Mesangial cell (primary cell): ENCODE measurements around the gene CD14. TPM values are rescaled to one million over a fixed set of nuclear protein-coding genes. Genes with fewer than 3 reads are reported as not detected.

Source experiments
- total RNA-seq: library from RNA; depleted of rRNA; stranded (reverse); fragments of >200 nt; gene quantifications from 2 replicates; pipeline ENCODE4 v1.2.3, GENCODE V29; 2015

Gene CD14
- total RNA-seq, result 1.3 TPM in 1 of 2 replicates, not detected in the other

DNA sequence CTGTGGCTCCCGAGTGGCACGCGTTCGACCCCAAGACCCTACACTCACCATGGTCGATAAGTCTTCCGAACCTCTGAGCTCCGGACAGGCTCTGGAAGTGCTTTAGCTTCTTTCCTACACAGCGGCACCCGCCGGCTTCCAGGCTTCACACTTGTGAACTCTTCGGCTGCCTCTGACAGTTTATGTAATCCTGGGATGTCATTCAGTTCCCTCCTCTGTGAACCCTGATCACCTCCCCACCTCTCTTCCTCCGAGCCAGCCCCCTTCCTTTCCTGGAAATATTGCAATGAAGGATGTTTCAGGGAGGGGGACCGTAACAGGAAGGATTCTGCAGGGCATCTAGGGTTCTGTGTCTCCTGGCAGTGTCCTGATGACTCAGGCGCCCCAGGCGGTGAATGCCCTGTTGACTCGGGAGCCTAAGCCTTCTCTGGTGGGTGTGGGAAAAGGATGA, at the start of gene CD14:
CD14 (minus strand) TSS at position 155 of the 451 bp plus-strand sequence; CDS start at position 51, 104 bp downstream.

DNA sequence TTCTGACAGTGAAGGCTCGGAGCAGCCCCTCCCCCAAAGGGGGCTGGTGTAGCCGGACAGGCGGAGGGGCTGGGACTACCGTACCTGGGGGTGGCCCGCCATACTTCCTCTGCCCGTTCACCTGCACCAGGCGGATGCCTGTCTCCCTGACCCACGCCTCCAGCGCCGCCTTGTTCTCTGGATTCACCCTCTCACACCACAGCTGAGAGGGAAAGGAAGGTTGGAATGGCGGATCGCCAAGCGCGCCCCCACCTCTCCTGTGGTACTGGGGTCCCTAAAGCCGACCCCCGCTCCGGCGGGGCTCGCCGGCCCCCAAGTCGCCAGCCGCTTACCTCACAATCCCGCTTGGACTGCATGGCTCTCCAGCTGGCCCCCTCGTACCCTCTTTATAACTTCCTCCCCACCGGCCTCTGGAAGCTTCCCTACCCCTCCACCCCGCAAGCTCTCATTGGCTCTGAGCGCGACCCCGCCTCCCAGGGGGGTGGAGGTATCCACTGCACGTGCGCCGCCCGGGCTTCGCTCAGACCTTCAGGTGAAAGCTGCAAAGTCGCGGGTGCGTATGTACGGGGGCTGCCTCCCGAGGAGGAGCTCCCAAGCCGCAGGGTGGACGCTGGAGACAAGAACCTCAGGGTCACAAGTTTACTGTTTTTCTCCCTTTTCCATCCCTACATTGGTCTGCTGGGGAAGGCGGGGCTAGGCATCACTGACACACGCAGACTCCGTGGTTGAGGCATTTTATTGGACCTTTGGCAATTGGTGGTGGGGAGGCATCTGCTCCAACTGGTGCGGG, 40.4 kb upstream of the CD14 start, which contains the start of gene DND1:
DND1 (minus strand) TSS at position 390 of the 790 bp plus-strand sequence; CDS start at position 356, 34 bp downstream.

DNA sequence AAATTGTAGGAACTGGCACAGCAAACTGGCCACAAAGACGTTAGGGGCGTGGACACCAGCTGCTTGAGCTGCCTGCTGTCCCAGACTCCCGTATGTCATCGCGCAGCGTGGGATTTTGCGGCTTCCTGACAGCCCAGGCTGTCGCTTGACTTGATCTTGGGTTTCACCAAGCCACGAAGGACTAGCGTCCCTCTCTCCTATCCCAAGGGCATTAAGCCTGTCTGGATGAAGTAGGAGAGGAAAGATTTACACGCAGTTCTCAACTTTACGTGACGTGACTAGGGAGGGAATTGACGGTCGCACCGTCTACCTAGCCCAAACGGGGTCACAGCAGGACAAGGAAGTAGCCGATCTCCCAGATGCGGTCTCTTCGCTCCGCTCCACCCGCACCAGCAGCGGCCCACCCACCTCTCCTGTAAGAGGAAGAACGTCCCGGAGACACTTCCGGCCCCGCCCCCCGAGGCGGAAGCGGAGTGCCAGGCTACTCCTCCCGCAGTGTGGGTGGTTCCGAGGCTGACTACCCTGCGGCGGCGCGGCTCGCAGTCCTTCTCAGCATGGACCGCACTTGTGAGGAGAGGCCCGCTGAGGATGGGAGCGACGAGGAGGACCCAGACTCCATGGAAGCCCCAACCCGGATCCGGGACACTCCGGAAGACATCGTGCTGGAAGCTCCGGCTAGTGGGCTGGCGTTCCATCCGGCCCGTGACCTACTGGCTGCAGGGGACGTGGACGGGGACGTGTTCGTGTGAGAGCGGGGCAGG, 31.6 kb upstream of the CD14 start, which contains the start of gene WDR55:
WDR55 (plus strand) TSS at position 546 of the 761 bp plus-strand sequence; CDS start at position 555, 9 bp downstream.

DNA sequence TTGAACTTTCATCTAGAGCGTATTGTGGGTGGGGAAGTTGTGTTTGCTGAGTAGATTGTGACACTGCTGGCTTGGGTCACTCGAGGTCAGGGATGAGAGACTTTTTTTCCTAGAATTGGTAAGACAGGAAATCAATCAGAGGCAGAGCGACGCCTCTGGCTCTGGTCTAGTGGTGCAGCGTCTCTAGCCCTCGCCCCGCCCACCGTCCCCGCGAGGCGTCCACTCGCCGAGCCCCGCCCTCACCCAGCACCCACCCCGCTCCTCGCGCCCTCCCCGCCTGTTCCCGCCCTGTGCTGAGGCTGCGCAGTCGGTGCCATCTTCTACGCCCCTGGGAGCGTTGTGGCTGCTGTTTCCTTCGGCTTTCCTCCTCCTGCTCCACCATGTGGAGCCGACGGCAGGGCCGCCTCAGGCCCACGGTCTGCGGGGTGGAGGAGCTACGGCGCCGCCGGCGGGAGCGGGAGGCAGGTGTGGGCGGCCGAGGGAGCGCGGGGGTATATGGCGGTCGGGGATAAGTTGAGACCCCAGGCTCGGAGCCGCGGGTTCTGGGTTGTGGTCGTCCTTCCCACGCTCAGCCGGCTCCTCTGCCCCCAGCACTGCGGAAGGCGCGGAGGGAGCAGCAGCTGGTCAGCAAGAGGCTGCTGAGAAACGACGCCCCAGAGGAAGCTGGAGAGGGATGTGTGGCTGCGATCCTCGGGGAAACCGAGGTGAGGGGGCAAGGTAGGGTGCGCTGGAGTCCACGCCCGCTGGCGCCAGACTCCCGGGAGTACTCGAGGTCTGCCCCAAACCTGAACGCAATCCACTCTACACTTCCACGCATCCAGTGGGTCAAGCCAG, 6.4 kb upstream of the CD14 start, which contains the start of gene TMCO6:
TMCO6 (plus strand) TSS at position 304 of the 834 bp plus-strand sequence; CDS start at position 381, 77 bp downstream.

Other genes with a start within 250 kb of the CD14 start
- 32.4 and 41.5 TPM in 2 replicates for gene ANKHD1, start 231.3 kb downstream of the CD14 start, total RNA-seq
- gene EIF4EBP3, start 85.5 kb downstream of the CD14 start, total RNA-seq, result 0.98 and 6.3 TPM in 2 replicates
- 31.4 and 35.8 TPM in 2 replicates for gene SRA1, start 75.7 kb downstream of the CD14 start, total RNA-seq
- 8.8 and 22.8 TPM in 2 replicates for gene APBB3, start 68.6 kb downstream of the CD14 start, total RNA-seq
- 53.8 and 57.8 TPM in 2 replicates for gene SLC35A4, start 68.3 kb downstream of the CD14 start, total RNA-seq
- gene TMCO6, start 6.3 kb upstream of the CD14 start, total RNA-seq, result 15.2 and 17.6 TPM in 2 replicates
- 49.5 and 63.3 TPM in 2 replicates for gene NDUFA2, start 14.5 kb upstream of the CD14 start, total RNA-seq
- gene IK, start 14.7 kb upstream of the CD14 start, total RNA-seq, result 35.7 and 39.6 TPM in 2 replicates
- gene WDR55, start 31.7 kb upstream of the CD14 start, total RNA-seq, result 15.1 and 18.1 TPM in 2 replicates
- gene DND1, start 40.4 kb upstream of the CD14 start, total RNA-seq, result under 0.01 and 0.33 TPM in 2 replicates
- 53.9 and 78.2 TPM in 2 replicates for gene HARS1, start 58.2 kb upstream of the CD14 start, total RNA-seq
- 22.0 and 25.0 TPM in 2 replicates for gene HARS2, start 58.3 kb upstream of the CD14 start, total RNA-seq
- gene ZMAT2, start 67.3 kb upstream of the CD14 start, total RNA-seq, result 8.8 and 10.4 TPM in 2 replicates
- under 0.01 and 0.16 TPM in 2 replicates for gene PCDHA1, start 153.0 kb upstream of the CD14 start, total RNA-seq
- under 0.01 TPM in 1 of 2 replicates, not detected in the other for gene PCDHA2, start 161.7 kb upstream of the CD14 start, total RNA-seq
- gene PCDHA3, start 167.9 kb upstream of the CD14 start, total RNA-seq, result under 0.01 and 0.13 TPM in 2 replicates
- 0.16 and 1.3 TPM in 2 replicates for gene PCDHA4, start 173.9 kb upstream of the CD14 start, total RNA-seq
- under 0.01 TPM in 1 of 2 replicates, not detected in the other for gene PCDHA5, start 188.4 kb upstream of the CD14 start, total RNA-seq
- 1.0 TPM in 1 of 2 replicates, not detected in the other for gene PCDHA6, start 194.8 kb upstream of the CD14 start, total RNA-seq
- gene PCDHA7, start 201.1 kb upstream of the CD14 start, total RNA-seq, result 0.51 TPM in 1 of 2 replicates, not detected in the other
- gene PCDHA8, start 208.0 kb upstream of the CD14 start, total RNA-seq, result 0.13 TPM in 1 of 2 replicates, not detected in the other
- gene PCDHA9, start 215.2 kb upstream of the CD14 start, total RNA-seq, result under 0.01 TPM in 1 of 2 replicates, not detected in the other
- gene PCDHA10, start 222.7 kb upstream of the CD14 start, total RNA-seq, result 0.13 TPM in 1 of 2 replicates, not detected in the other
- 0.16 TPM in 1 of 2 replicates, not detected in the other for gene PCDHA11, start 235.8 kb upstream of the CD14 start, total RNA-seq
- 0.25 TPM in 1 of 2 replicates, not detected in the other for gene PCDHA12, start 242.1 kb upstream of the CD14 start, total RNA-seq
- not detected in 2 replicates for gene PCDHA13, start 248.9 kb upstream of the CD14 start, total RNA-seq